HEK293 (cell line): ENCODE measurements around the gene DTWD2.
A peak's percentile ranks its signal among the peaks of the same experiment; 100 is the strongest.

Source experiments
- CTCF ChIA-PET: fragments of 350-600 bp; formaldehyde crosslinking; extraction: SDS; loops from one replicate; lab custom pipeline; 2021; ENCODE audit warnings: antibody characterized with exemption; lab: Yijun Ruan, JAX
- POLR2A ChIA-PET: fragments of 300-600 bp; formaldehyde crosslinking; extraction: SDS; loops from one replicate; lab custom pipeline; 2020; ENCODE audit warnings: antibody characterized with exemption, inconsistent platforms; lab: Yijun Ruan, JAX
- H3K27ac ChIP-seq: fragments of 200-500 bp; sonication (Bioruptor generic); 2 replicates; pipeline ENCODE4 v1.5.1; 2014; ENCODE audit warnings: low read depth, low read length, control low read depth, inconsistent platforms; ENCODE audit errors: extremely low read depth
- H3K36me3 ChIP-seq, 2 experiments: fragments of 200-500 bp in 1 of 2; sonication (Bioruptor generic) in 1 of 2; 1 replicate in 1 of 2; 2 replicates in 1 of 2; pipeline ENCODE4 v1.5.1; 2014 to 2017; ENCODE audit warnings: inconsistent platforms in 2 of 2, low read length in 2 of 2; ENCODE audit not compliant: control insufficient read depth in 2 of 2, insufficient read depth in 1 of 2
- H3K4me1 ChIP-seq: fragments of 200-500 bp; sonication (Bioruptor generic); 2 replicates; pipeline ENCODE4 v1.5.1; 2014; ENCODE audit warnings: mild to moderate bottlenecking, low read length, inconsistent platforms; ENCODE audit not compliant: control insufficient read depth, insufficient read depth
- H3K4me3 ChIP-seq: 2 replicates; pipeline ENCODE4 v1.5.1; 2011; ENCODE audit warnings: low read depth, mild to moderate bottlenecking, control low read depth, low read length, moderate library complexity
- H3K9me3 ChIP-seq: fragments of 200-500 bp; sonication (Bioruptor generic); 2 replicates; pipeline ENCODE4 v1.5.1; 2014; ENCODE audit warnings: low read depth, low read length, inconsistent platforms; ENCODE audit not compliant: control insufficient read depth, insufficient read depth
- KLF16 ChIP-seq: fragments of 450-650 bp; formaldehyde crosslinking; IDR thresholded peaks from 2 replicates; pipeline ENCODE4 v1.5.1; 2017; ENCODE audit warnings: missing biosample characterization, missing genetic modification characterization
- KLF9 ChIP-seq: fragments of 450-650 bp; formaldehyde crosslinking; IDR thresholded peaks from 2 replicates; pipeline ENCODE4 v1.5.1; 2016; ENCODE audit warnings: missing biosample characterization, missing genetic modification characterization, low read depth
- PRDM4 ChIP-seq: fragments of 450-650 bp; formaldehyde crosslinking; IDR thresholded peaks from 2 replicates; pipeline ENCODE4 v1.5.1; 2017; ENCODE audit warnings: missing biosample characterization, missing genetic modification characterization
- PRDM6 ChIP-seq: fragments of 450-650 bp; formaldehyde crosslinking; IDR thresholded peaks from 2 replicates; pipeline ENCODE4 v1.5.1; 2017; ENCODE audit warnings: missing biosample characterization, missing genetic modification characterization
- ZBTB49 ChIP-seq: fragments of 450-650 bp; formaldehyde crosslinking; IDR thresholded peaks from 2 replicates; pipeline ENCODE4 v1.5.1; 2016; ENCODE audit warnings: missing biosample characterization, missing genetic modification characterization, low read depth
- ZBTB6 ChIP-seq: fragments of 450-650 bp; formaldehyde crosslinking; IDR thresholded peaks from 2 replicates; pipeline ENCODE4 v1.5.1; 2017; ENCODE audit warnings: missing biosample characterization, missing genetic modification characterization
- ZNF155 ChIP-seq: fragments of 450-650 bp; formaldehyde crosslinking; IDR thresholded peaks from 2 replicates; pipeline ENCODE4 v1.5.1; 2016; ENCODE audit warnings: missing biosample characterization, missing genetic modification characterization
- ZNF280D ChIP-seq: fragments of 450-650 bp; formaldehyde crosslinking; IDR thresholded peaks from 2 replicates; pipeline ENCODE4 v1.5.1; 2016; ENCODE audit warnings: missing biosample characterization, missing genetic modification characterization
- ZNF335 ChIP-seq: fragments of 450-650 bp; formaldehyde crosslinking; conservative IDR thresholded peaks from 2 replicates; pipeline ENCODE4 v1.5.1; 2016; ENCODE audit warnings: missing biosample characterization, missing genetic modification characterization
- ZNF394 ChIP-seq: fragments of 450-650 bp; formaldehyde crosslinking; IDR thresholded peaks from 2 replicates; pipeline ENCODE4 v1.5.1; 2016; ENCODE audit warnings: missing biosample characterization, missing genetic modification characterization, mild to moderate bottlenecking, moderate library complexity, borderline replicate concordance
- ZNF488 ChIP-seq: fragments of 450-650 bp; formaldehyde crosslinking; IDR thresholded peaks from 2 replicates; pipeline ENCODE4 v1.5.1; 2016; ENCODE audit warnings: missing biosample characterization, missing genetic modification characterization
- ZNF610 ChIP-seq: fragments of 450-650 bp; formaldehyde crosslinking; IDR thresholded peaks from 2 replicates; pipeline ENCODE4 v1.5.1; 2016; ENCODE audit warnings: missing biosample characterization, missing genetic modification characterization, borderline replicate concordance
- ZNF670 ChIP-seq: fragments of 450-650 bp; formaldehyde crosslinking; IDR thresholded peaks from 2 replicates; pipeline ENCODE4 v1.5.1; 2016; ENCODE audit warnings: missing biosample characterization, missing genetic modification characterization, low read depth
- ZNF701 ChIP-seq: fragments of 450-650 bp; formaldehyde crosslinking; IDR thresholded peaks from 2 replicates; pipeline ENCODE4 v1.5.1; 2016; ENCODE audit warnings: missing biosample characterization, missing genetic modification characterization
- ZNF747 ChIP-seq: fragments of 450-650 bp; formaldehyde crosslinking; IDR thresholded peaks from 2 replicates; pipeline ENCODE4 v1.5.1; 2016; ENCODE audit warnings: missing biosample characterization, missing genetic modification characterization
- ZSCAN23 ChIP-seq: fragments of 450-650 bp; formaldehyde crosslinking; IDR thresholded peaks from 2 replicates; pipeline ENCODE4 v1.5.1; 2016; ENCODE audit warnings: missing biosample characterization, missing genetic modification characterization

The DTWD2 gene

GRCh38 chr5:118989816-118990215 lies 1.5 kb upstream of the DTWD2 start:
- Histone ChIP-seq H3K36me3 (no peaks in the 10 kb centered on the region), H3K27ac (no peak overlapping the region), H3K4me3 (no peak overlapping the region), H3K9me3 (no peaks in the 10 kb centered on the region), H3K4me1 (peaks cover 2% of the 10 kb centered on the region; the same call in 1 of the 2 replicates)
- ChIA-PET CTCF (interaction anchor here (0.6 to 6.8 kb wide), 4 partner anchors 421 to 445 kb away, joined by 3 to 87 read pairs (median 14); no protein-coding TSS in a partner anchor), POLR2A (no interaction called here)
- TF ChIP-seq ZNF280D (tag by site-specific recombination) = no peak
- no peak for TF ChIP-seq KLF16 (tag by site-specific recombination)
- no peak for TF ChIP-seq KLF9 (tag by site-specific recombination)
- no peak for TF ChIP-seq ZBTB49
- no peak for TF ChIP-seq ZNF701
- TF ChIP-seq PRDM4 (tag by site-specific recombination) = no peak
- no peak for TF ChIP-seq ZSCAN23
- TF ChIP-seq ZNF155 (tag by site-specific recombination) = no peak

- no peak overlapping the region for H3K27ac ChIP-seq
- no peaks in the 10 kb centered on the region for H3K36me3 ChIP-seq
- peaks cover 2% of the 10 kb centered on the region; the same call in 1 of the 2 replicates for H3K4me1 ChIP-seq
- H3K4me3 ChIP-seq = peak overlapping the region; percentile 93
- ChIA-PET CTCF (interaction anchor here (0.5 to 6.8 kb wide), 26 partner anchors 8 to 446 kb away, joined by 3 to 87 read pairs (median 4); no protein-coding TSS in a partner anchor), POLR2A (interaction anchor here (1.0 to 2.5 kb wide), 4 partner anchors 20 to 335 kb away, joined by 5 to 10 read pairs (median 6); partner anchors contain the start of gene DMXL1)
- H3K9me3 ChIP-seq = no peaks in the 10 kb centered on the region
- no peak for TF ChIP-seq ZNF670 (tag by site-specific recombination)
- peak; percentile 76 for TF ChIP-seq ZNF335 (tag by site-specific recombination)
Measured at GRCh38 chr5:118988866-118989180, 476 bp upstream of the DTWD2 start.

GRCh38 chr5:118984602-118985001 lies 3.7 kb downstream of the DTWD2 start:
- CTCF ChIA-PET = interaction anchor here (0.6 to 6.8 kb wide), 4 partner anchors 8 to 450 kb away, joined by 3 to 87 read pairs (median 4); no protein-coding TSS in a partner anchor

More at GRCh38 chr5:118984602-118985001, 3.7 kb downstream of the DTWD2 start:
- peaks cover 2% of the 10 kb centered on the region; the same call in 1 of the 2 replicates for H3K4me1 ChIP-seq
- H3K27ac ChIP-seq = no peak overlapping the region
- no peaks in the 10 kb centered on the region for H3K36me3 ChIP-seq
- TF ChIP-seq ZNF747 (tag by site-specific recombination) (no peak), ZBTB6 (no peak), PRDM6 (peak; percentile 65), ZNF488 (tag by site-specific recombination) (no peak), ZNF610 (tag by site-specific recombination) (no peak), ZNF394 (no peak)
- H3K4me3 ChIP-seq = no peak overlapping the region
- POLR2A ChIA-PET = interaction anchor here (0.9 kb wide), 1 partner anchor 86 kb away, joined by 3 read pairs; no protein-coding TSS in a partner anchor
- H3K9me3 ChIP-seq = no peaks in the 10 kb centered on the region
